Measurements from ENCODE around the gene ZFYVE26. TPM values are rescaled to one million over a fixed set of nuclear protein-coding genes. Genes with fewer than 3 reads are reported as not detected.

ZFYVE26 gene
- total and polyA plus RNA-seq, 10 of the 15 experiments (the other 5 are each of a cell fraction or from before 2014, with no cell fraction given): 1.00 to 25.6 (median 12.0) TPM

DNA sequence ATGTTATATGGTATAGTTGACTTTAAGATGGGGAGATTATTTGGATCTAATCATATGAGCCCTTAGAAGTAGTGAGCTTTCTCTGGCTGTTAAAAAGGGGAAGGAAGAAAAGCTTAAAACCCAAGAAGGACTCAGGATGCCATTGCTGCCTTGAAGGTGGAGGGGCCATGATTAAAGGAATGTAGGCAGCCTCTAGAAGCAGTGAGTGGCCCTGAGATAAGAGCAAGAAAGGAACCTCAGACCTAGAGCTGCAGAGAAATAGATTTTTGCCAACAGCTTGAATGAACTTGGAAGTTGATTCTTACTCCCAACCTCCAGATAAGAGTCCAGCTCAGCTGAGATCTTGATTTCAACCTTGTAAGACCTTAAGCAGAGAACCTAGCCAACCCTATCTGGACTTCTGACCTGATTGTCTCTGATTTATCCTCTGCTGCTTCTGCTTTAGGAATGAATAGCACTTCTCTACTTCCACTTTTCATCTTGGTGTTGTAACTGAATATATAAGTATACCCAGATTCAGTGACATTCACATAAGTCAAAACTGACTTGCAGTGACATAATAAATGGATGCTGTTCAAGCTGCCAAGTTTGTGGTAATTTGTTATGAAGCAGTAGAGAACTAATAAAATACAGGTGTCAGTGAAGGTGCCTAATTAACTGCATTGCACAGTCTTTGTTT lies 36.7 kb upstream of the ZFYVE26 start:
- ChIA-PET CTCF (interaction anchor here (1.4 to 2.2 kb wide), 2 partner anchors 15 to 30 kb away, joined by 7 to 14 read pairs; no protein-coding TSS in a partner anchor), RAD21 (ENCODE audit: unreplicated experiment) (interaction anchor here (0.9 kb wide), 1 partner anchor 28 kb away, joined by 4 read pairs; no protein-coding TSS in a partner anchor), SMC1A (ENCODE audit: uncharacterized antibody, unreplicated experiment) (no interaction called here), POLR2A (interaction anchor here (1.1 kb wide), 1 partner anchor 14 kb away, joined by 3 read pairs; no protein-coding TSS in a partner anchor)
- no peak overlapping the region for H3K9ac ChIP-seq (ENCODE audit: control insufficient read depth, insufficient read depth, low read length)
- no TSS peak for BruUV-seq (replicated peaks)
- H3K36me3 ChIP-seq (ENCODE audit: control insufficient read depth in 2 of 2, insufficient read depth in 2 of 2, low read length in 1 of 2): no peaks in the 10 kb centered on the region
- no peak overlapping the region for H3K4me3 ChIP-seq
- no peaks in the 10 kb centered on the region for H3K27me3 ChIP-seq (replicated peaks in 1 of 2; ENCODE audit: control insufficient read depth in 2 of 2, insufficient read depth in 2 of 2, low read length in 1 of 2)
- in situ Hi-C loops (cut with MboI) (no loop called here), intact Hi-C loops (cut with micrococcal nuclease; ENCODE audit: unreplicated experiment) (no loop called here)
- ATAC-seq: peak; percentile 80
- DNase-seq (ENCODE audit: low read depth, low spot score): peak; percentile 13
- no peak overlapping the region for H2AFZ ChIP-seq (ENCODE audit: control insufficient read depth, low read depth, low read length)
- peak overlapping the region; percentile 50 for H3K27ac ChIP-seq (ENCODE audit: control insufficient read depth, insufficient read depth)
- H3K4me2 ChIP-seq (ENCODE audit: control insufficient read depth, insufficient read depth): peak overlapping the region; percentile 11; the same call in 1 of the 2 replicates
- H3K79me2 ChIP-seq (ENCODE audit: control insufficient read depth, insufficient read depth, low read length): no peaks in the 10 kb centered on the region
- FAIRE-seq: no peak
- H4K20me1 ChIP-seq (ENCODE audit: control insufficient read depth, insufficient read depth): no peaks in the 10 kb centered on the region
- no peak for TF ChIP-seq SP1 (IDR thresholded peaks at IDR 0.05; ENCODE audit: low read depth, low read length)
- TF ChIP-seq, protein P1, sequence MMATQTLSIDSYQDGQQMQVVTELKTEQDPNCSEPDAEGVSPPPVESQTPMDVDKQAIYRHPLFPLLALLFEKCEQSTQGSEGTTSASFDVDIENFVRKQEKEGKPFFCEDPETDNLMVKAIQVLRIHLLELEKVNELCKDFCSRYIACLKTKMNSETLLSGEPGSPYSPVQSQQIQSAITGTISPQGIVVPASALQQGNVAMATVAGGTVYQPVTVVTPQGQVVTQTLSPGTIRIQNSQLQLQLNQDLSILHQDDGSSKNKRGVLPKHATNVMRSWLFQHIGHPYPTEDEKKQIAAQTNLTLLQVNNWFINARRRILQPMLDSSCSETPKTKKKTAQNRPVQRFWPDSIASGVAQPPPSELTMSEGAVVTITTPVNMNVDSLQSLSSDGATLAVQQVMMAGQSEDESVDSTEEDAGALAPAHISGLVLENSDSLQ (IDR thresholded peaks at IDR 0.05): 0 out of 2 replicates have a peak, but pooled peaks have one; percentile 23
- TF ChIP-seq, protein P2, sequence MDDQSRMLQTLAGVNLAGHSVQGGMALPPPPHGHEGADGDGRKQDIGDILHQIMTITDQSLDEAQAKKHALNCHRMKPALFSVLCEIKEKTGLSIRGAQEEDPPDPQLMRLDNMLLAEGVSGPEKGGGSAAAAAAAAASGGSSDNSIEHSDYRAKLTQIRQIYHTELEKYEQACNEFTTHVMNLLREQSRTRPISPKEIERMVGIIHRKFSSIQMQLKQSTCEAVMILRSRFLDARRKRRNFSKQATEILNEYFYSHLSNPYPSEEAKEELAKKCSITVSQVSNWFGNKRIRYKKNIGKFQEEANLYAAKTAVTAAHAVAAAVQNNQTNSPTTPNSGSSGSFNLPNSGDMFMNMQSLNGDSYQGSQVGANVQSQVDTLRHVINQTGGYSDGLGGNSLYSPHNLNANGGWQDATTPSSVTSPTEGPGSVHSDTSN (IDR thresholded peaks at IDR 0.05; ENCODE audit: insufficient replicate concordance, low read depth, low read length): no peak
- TF ChIP-seq MTA2 (IDR thresholded peaks at IDR 0.05; ENCODE audit: low read depth): peak; percentile 42; the same call in 1 of the 2 replicates
- no peak for TF ChIP-seq TAF1 (IDR thresholded peaks at IDR 0.05; ENCODE audit: borderline replicate concordance, low read depth, low read length)
- TF ChIP-seq HDAC6 (IDR thresholded peaks at IDR 0.05; ENCODE audit: unreplicated experiment): no peak
- TF ChIP-seq ZNF384 (IDR thresholded peaks at IDR 0.05; ENCODE audit: borderline replicate concordance, low read depth, low read length): no peak
- TF ChIP-seq ZSCAN29 (IDR thresholded peaks at IDR 0.05): no peak
- TF ChIP-seq JUNB (IDR thresholded peaks at IDR 0.05): peak; percentile 50
- TF ChIP-seq NR2F1 (conservative IDR thresholded peaks at IDR 0.05): 0 out of 2 replicates have a peak, but pooled peaks have one; percentile 31
- peak; percentile 38; the same call in 1 of the 2 replicates for TF ChIP-seq SPI1 (IDR thresholded peaks at IDR 0.05; ENCODE audit: borderline replicate concordance, insufficient read depth, low read depth, low read length)
- TF ChIP-seq RBBP5 (conservative IDR thresholded peaks at IDR 0.05): no peak
- peak; percentile 21; the same call in 1 of the 2 replicates for TF ChIP-seq RUNX3 (IDR thresholded peaks at IDR 0.05; ENCODE audit: low read length)
- H3K9me3 ChIP-seq (replicated peaks; ENCODE audit: control insufficient read depth, insufficient read depth, low read length): no peaks in the 10 kb centered on the region; the same call in 2 of the 3 replicates
- peaks cover 10% of the 10 kb centered on the region for H3K4me1 ChIP-seq (ENCODE audit: control insufficient read depth, insufficient read depth, low read length)

Measured in GM12878 (cell line).